EH (cell line): ENCODE measurements around the gene CMTM3.

Source experiments
- DNase-seq: peaks from one replicate; pipeline ENCODE4 v3.0.0-alpha.2; 2015; ENCODE audit warnings: low read depth

CMTM3 gene

GRCh38 chr16:66635406-66635805, 30.9 kb downstream of the CMTM3 start:
- DNase-seq = no peak

- DNase-seq = no peak
Measured at GRCh38 chr16:66636199-66636598, 31.7 kb downstream of the CMTM3 start.

GRCh38 chr16:66637806-66638205, 33.3 kb downstream of the CMTM3 start:
- DNase-seq = no peak

- peak; percentile 22 for DNase-seq
Measured at GRCh38 chr16:66639091-66639885, 34.8 kb downstream of the CMTM3 start.

GRCh38 chr16:66640724-66641314, 36.3 kb downstream of the CMTM3 start:
- no peak for DNase-seq

GRCh38 chr16:66641387-66641786, 36.9 kb downstream of the CMTM3 start:
- DNase-seq = no peak

GRCh38 chr16:66647866-66648265, 43.4 kb downstream of the CMTM3 start:
- DNase-seq = no peak

- no peak for DNase-seq
Measured at GRCh38 chr16:66649167-66649566, 44.7 kb downstream of the CMTM3 start.

- DNase-seq = no peak
Measured at GRCh38 chr16:66649636-66650205, 45.2 kb downstream of the CMTM3 start.

GRCh38 chr16:66650707-66651473, 46.4 kb downstream of the CMTM3 start:
- DNase-seq = peak; percentile 83

- DNase-seq = no peak
Measured at GRCh38 chr16:66651474-66651765, 46.9 kb downstream of the CMTM3 start.

GRCh38 chr16:66651965-66652364, 47.5 kb downstream of the CMTM3 start:
- DNase-seq = no peak

- DNase-seq = peak; percentile 29
Measured at GRCh38 chr16:66652661-66653360, 48.3 kb downstream of the CMTM3 start.

GRCh38 chr16:66653581-66654350, 49.3 kb downstream of the CMTM3 start:
- no peak for DNase-seq

- peak; percentile 18 for DNase-seq
Measured at GRCh38 chr16:66656547-66656946, 52.0 kb downstream of the CMTM3 start.

- DNase-seq = no peak
Measured at GRCh38 chr16:66658143-66658859, 53.8 kb downstream of the CMTM3 start.

GRCh38 chr16:66658860-66659190, 54.3 kb downstream of the CMTM3 start:
- DNase-seq = no peak

GRCh38 chr16:66660422-66661209, 56.1 kb downstream of the CMTM3 start:
- peak; percentile 95 for DNase-seq

- DNase-seq = no peak
Measured at GRCh38 chr16:66661210-66661560, 56.7 kb downstream of the CMTM3 start.

- peak; percentile 50 for DNase-seq
Measured at GRCh38 chr16:66661671-66662346, 57.3 kb downstream of the CMTM3 start.
